H1 (cell line): Measurements from ENCODE around the gene OR5AU1. TPM values are rescaled to one million over a fixed set of nuclear protein-coding genes. Genes with fewer than 3 reads are reported as not detected.

ENCODE experiments used
- CTCF ChIA-PET: fragments of 300-600 bp; sonication (Branson Sonifier 250); formaldehyde crosslinking; loops from one replicate; lab custom pipeline; 2021; ENCODE audit not compliant: partially characterized antibody; lab: Charles Lee
- POLR2A ChIA-PET: fragments of 300-600 bp; sonication (Branson Sonifier 250); formaldehyde crosslinking; loops from one replicate; lab custom pipeline; 2021; ENCODE audit warnings: inconsistent platforms; ENCODE audit not compliant: partially characterized antibody; lab: Charles Lee
- DNase-seq, 2 experiments: peaks; one replicate each; pipeline versions ENCODE4 v3.0.0 to v3.0.0-alpha.2; 2010 to 2022; ENCODE audit warnings: low spot score in 2 of 2, low read depth in 1 of 2, mixed read lengths in 1 of 2
- FAIRE-seq: peaks from 2 replicates; lab custom pipeline; 2011; peaks lifted over from hg19 to GRCh38; lab: Jason Lieb, UNC
- H2AFZ ChIP-seq: 2 replicates; pipeline ENCODE4 v1.8.1; 2012; ENCODE audit warnings: low read length, inconsistent platforms
- H2AK5ac ChIP-seq: 2 replicates; pipeline ENCODE4 v1.6.1; 2013; ENCODE audit warnings: low read depth, low read length
- H2BK120ac ChIP-seq: replicated peaks from 2 replicates; pipeline ENCODE3; 2013; ENCODE audit warnings: low read depth, low read length, inconsistent platforms
- H2BK12ac ChIP-seq: 2 replicates; pipeline ENCODE4 v1.6.1; 2013; ENCODE audit warnings: low read depth, low read length
- H2BK15ac ChIP-seq: 2 replicates; pipeline ENCODE4 v1.6.1; 2013; ENCODE audit warnings: low read length
- H2BK20ac ChIP-seq: 2 replicates; pipeline ENCODE4 v1.6.1; 2013; ENCODE audit warnings: low read length
- H2BK5ac ChIP-seq: 2 replicates; pipeline ENCODE4 v1.6.1; 2013; ENCODE audit warnings: low read depth, low read length
- H3K14ac ChIP-seq: 2 replicates; pipeline ENCODE4 v1.6.1; 2013; ENCODE audit warnings: inconsistent platforms; ENCODE audit not compliant: insufficient read length
- H3K18ac ChIP-seq: 2 replicates; pipeline ENCODE4 v1.6.1; 2013; ENCODE audit warnings: low read length; ENCODE audit errors: extremely low read depth
- H3K23ac ChIP-seq: 2 replicates; pipeline ENCODE4 v1.6.1; 2013; ENCODE audit warnings: inconsistent platforms; ENCODE audit not compliant: insufficient read length
- H3K23me2 ChIP-seq: 2 replicates; pipeline ENCODE4 v1.6.1; 2013; ENCODE audit warnings: low read depth, low read length
- H3K27ac ChIP-seq: 2 replicates; pipeline ENCODE4 v1.6.1; 2011; ENCODE audit warnings: low read depth, low read length, inconsistent platforms
- H3K27me3 ChIP-seq, 4 experiments: replicated peaks in 1 of 4; 1 replicate in 1 of 4; 2 replicates in 3 of 4; pipeline versions ENCODE4 v1.6.1 to v1.8.1; 2011 to 2013; ENCODE audit warnings: low read length in 3 of 4, mild to moderate bottlenecking in 3 of 4, inconsistent platforms in 2 of 4, mixed read lengths in 2 of 4, moderate library complexity in 1 of 4; ENCODE audit not compliant: control insufficient read depth in 3 of 4, insufficient read depth in 3 of 4; ENCODE audit errors: extremely low read depth in 1 of 4
- H3K36me3 ChIP-seq, 4 experiments: 2 replicates each; pipeline versions ENCODE4 v1.6.1 to v1.8.1; 2011 to 2013; ENCODE audit warnings: mild to moderate bottlenecking in 4 of 4, low read length in 3 of 4, moderate library complexity in 2 of 4, control low read depth in 1 of 4, inconsistent platforms in 1 of 4; ENCODE audit not compliant: insufficient read depth in 4 of 4, control insufficient read depth in 2 of 4
- H3K4ac ChIP-seq: replicated peaks from 2 replicates; pipeline ENCODE3; 2013; ENCODE audit warnings: low read length, low read depth, mixed read lengths, inconsistent platforms; ENCODE audit not compliant: insufficient read length
- H3K4me1 ChIP-seq, 4 experiments: replicated peaks in 1 of 4; 1 replicate in 1 of 4; 2 replicates in 3 of 4; pipeline versions ENCODE4 v1.6.1 to v1.8.1; 2011 to 2013; ENCODE audit warnings: low read length in 3 of 4, inconsistent platforms in 2 of 4, mixed read lengths in 1 of 4; ENCODE audit not compliant: insufficient read depth in 4 of 4, control insufficient read depth in 3 of 4
- H3K4me2 ChIP-seq, 2 experiments: 2 replicates each; pipeline versions ENCODE4 v1.6.1 to v1.8.1; 2011 to 2013; ENCODE audit warnings: low read depth in 2 of 2, low read length in 2 of 2, control low read depth in 1 of 2, inconsistent platforms in 1 of 2, mild to moderate bottlenecking in 1 of 2; ENCODE audit not compliant: insufficient read depth in 1 of 2
- H3K4me3 ChIP-seq, 4 experiments: fragments of 200-600, 300-600 bp in 1 of 4; sonication (generic), shearing (Covaris generic), sonication (Bioruptor Twin) in 1 of 4; 2 replicates each; pipeline versions ENCODE4 v1.5.1 to v1.8.1; 2011 to 2016; ENCODE audit warnings: low read length in 4 of 4, low read depth in 3 of 4, control low read depth in 2 of 4, inconsistent platforms in 2 of 4, mild to moderate bottlenecking in 2 of 4, mixed read lengths in 1 of 4, moderate library complexity in 1 of 4; ENCODE audit not compliant: insufficient read depth in 2 of 4; ENCODE audit errors: extremely low read depth in 1 of 4
- H3K56ac ChIP-seq: replicated peaks from 2 replicates; pipeline ENCODE3; 2013; ENCODE audit warnings: low read depth, mild to moderate bottlenecking, mixed read lengths, low read length, inconsistent platforms; ENCODE audit not compliant: insufficient read length
- H3K79me1 ChIP-seq: 2 replicates; pipeline ENCODE4 v1.6.1; 2013; ENCODE audit warnings: low read depth, low read length, control low read depth
- H3K79me2 ChIP-seq, 2 experiments: 2 replicates each; pipeline versions ENCODE4 v1.6.1 to v1.8.1; 2012 to 2013; ENCODE audit warnings: low read length in 2 of 2, mild to moderate bottlenecking in 2 of 2, inconsistent platforms in 1 of 2; ENCODE audit not compliant: insufficient read depth in 2 of 2, control insufficient read depth in 1 of 2
- H3K9ac ChIP-seq, 4 experiments: replicated peaks in 1 of 4; 1 replicate in 1 of 4; 2 replicates in 3 of 4; pipeline versions ENCODE4 v1.6.1 to v1.8.1; 2011 to 2013; ENCODE audit warnings: low read depth in 3 of 4, low read length in 3 of 4, control low read depth in 2 of 4, mild to moderate bottlenecking in 2 of 4, moderate library complexity in 2 of 4, inconsistent platforms in 1 of 4; ENCODE audit errors: extremely low read depth in 1 of 4
- H3K9me3 ChIP-seq, 2 experiments: 2 replicates each; pipeline versions ENCODE4 v1.6.1 to v1.8.1; 2012 to 2013; ENCODE audit warnings: mild to moderate bottlenecking in 2 of 2, moderate library complexity in 2 of 2, control low read depth in 1 of 2, inconsistent platforms in 1 of 2, low read depth in 1 of 2, low read length in 1 of 2, mixed read lengths in 1 of 2; ENCODE audit not compliant: insufficient read depth in 2 of 2
- H4K20me1 ChIP-seq, 2 experiments: replicated peaks in 1 of 2; 2 replicates each; pipeline versions ENCODE3 to v1.8.1; 2011 to 2013; ENCODE audit warnings: inconsistent platforms in 2 of 2, low read length in 2 of 2, mild to moderate bottlenecking in 1 of 2; ENCODE audit not compliant: insufficient read depth in 2 of 2, control insufficient read depth in 1 of 2
- H4K5ac ChIP-seq: 2 replicates; pipeline ENCODE4 v1.6.1; 2013; ENCODE audit warnings: low read length, low read depth, mixed read lengths, inconsistent platforms; ENCODE audit not compliant: insufficient read length
- H4K8ac ChIP-seq: 2 replicates; pipeline ENCODE4 v1.8.0; 2013; ENCODE audit warnings: mild to moderate bottlenecking, moderate library complexity, low read length, inconsistent platforms; ENCODE audit not compliant: insufficient read depth; ENCODE audit errors: extremely low read depth
- H4K91ac ChIP-seq: replicated peaks from 2 replicates; pipeline ENCODE3; 2013; ENCODE audit warnings: low read length, mixed read lengths, inconsistent platforms; ENCODE audit not compliant: insufficient read length
- BACH1 ChIP-seq: IDR thresholded peaks from 2 replicates; pipeline ENCODE4 v1.6.1; 2012; ENCODE audit warnings: low read length, improper control_type of control experiment
- BRCA1 ChIP-seq: IDR thresholded peaks from 2 replicates; pipeline ENCODE4 v1.6.1; 2012; ENCODE audit warnings: low read depth, low read length, improper control_type of control experiment
- GABPA ChIP-seq: IDR thresholded peaks from 2 replicates; pipeline ENCODE4 v1.6.1; 2011; ENCODE audit warnings: mild to moderate bottlenecking, low read length, moderate library complexity, borderline replicate concordance; ENCODE audit not compliant: insufficient read depth
- NANOG ChIP-seq: IDR thresholded peaks from 2 replicates; pipeline ENCODE4 v1.6.1; 2011; ENCODE audit warnings: low read length, low read depth, mild to moderate bottlenecking, inconsistent platforms; ENCODE audit not compliant: insufficient read depth, poor library complexity, severe bottlenecking
- RBBP5 ChIP-seq: IDR thresholded peaks from 2 replicates; pipeline ENCODE4 v1.7.1; 2012; ENCODE audit warnings: low read depth, mild to moderate bottlenecking, inconsistent platforms, low read length, moderate library complexity, borderline replicate concordance
- SUZ12 ChIP-seq: fragments of 200-600 bp; sonication (generic); IDR thresholded peaks from 2 replicates; pipeline ENCODE4 v1.6.1; 2012; ENCODE audit warnings: mild to moderate bottlenecking, inconsistent platforms, low read length, moderate library complexity, mixed read lengths
- TBP ChIP-seq: IDR thresholded peaks from 2 replicates; pipeline ENCODE4 v1.6.1; 2011; ENCODE audit warnings: low read depth, low read length, improper control_type of control experiment
- TCF12 ChIP-seq: IDR thresholded peaks from 2 replicates; pipeline ENCODE4 v1.6.1; 2011; ENCODE audit warnings: low read depth, mild to moderate bottlenecking, low read length
- WGBS, 2 experiments: shearing (Covaris generic) in 1 of 2; methylation state at CpG; one replicate each; pipeline versions ENCODE4 v1.1.6 to v1.1.7; 2013 to 2015; ENCODE audit warnings: low lambda C conversion rate in 2 of 2, mixed read lengths in 2 of 2, inconsistent platforms in 1 of 2, low coverage in 1 of 2, missing lambda C conversion rate in 1 of 2; ENCODE audit not compliant: insufficient replicate concordance in 2 of 2, insufficient coverage in 1 of 2, insufficient read length in 1 of 2; ENCODE audit errors: extremely low coverage in 1 of 2, missing lambda C conversion rate in 1 of 2; 5-methylcytosine and 5-hydroxymethylcytosine counted together
- polyA plus RNA-seq, 7 experiments: library from polyadenylated mRNA; depleted of rRNA in 3 of 7; stranded (reverse) in 5 of 7; unstranded in 2 of 7; fragments of >200 nt in 5 of 7; fragments of 200-250 nt in 2 of 7; gene quantifications; 1 replicate in 5 of 7; 2 replicates in 1 of 7; 4 replicates in 1 of 7; pipeline versions ENCODE4 v1.2.1 to v1.2.3, GENCODE V29; 2011 to 2013; ENCODE audit warnings: missing spikeins in 2 of 7, mixed read lengths in 2 of 7
- total RNA-seq: library from RNA; stranded (reverse); fragmentation: NEBNext Ultra II Directional; extraction: Animal tissue kit (Norgen Biotek cat#: 25700); gene quantifications from 2 replicates; pipeline ENCODE4 v1.2.1, GENCODE V29; 2021
- TF ChIP-seq, protein P1 (sequence below): IDR thresholded peaks from 2 replicates; pipeline ENCODE4 v1.6.1; 2012; ENCODE audit warnings: inconsistent platforms
- TF ChIP-seq, protein P2 (sequence below): IDR thresholded peaks from 2 replicates; pipeline ENCODE4 v1.6.1; 2011; ENCODE audit warnings: low read length, improper control_type of control experiment
- TF ChIP-seq, protein P3 (sequence below): IDR thresholded peaks from 2 replicates; pipeline ENCODE4 v1.6.1; 2012; ENCODE audit warnings: low read length, inconsistent platforms

Gene OR5AU1
- total and polyA plus RNA-seq, 2 of the 8 experiments (the other 6 are each of a cell fraction or from before 2014, with no cell fraction given) = not detected

DNA sequence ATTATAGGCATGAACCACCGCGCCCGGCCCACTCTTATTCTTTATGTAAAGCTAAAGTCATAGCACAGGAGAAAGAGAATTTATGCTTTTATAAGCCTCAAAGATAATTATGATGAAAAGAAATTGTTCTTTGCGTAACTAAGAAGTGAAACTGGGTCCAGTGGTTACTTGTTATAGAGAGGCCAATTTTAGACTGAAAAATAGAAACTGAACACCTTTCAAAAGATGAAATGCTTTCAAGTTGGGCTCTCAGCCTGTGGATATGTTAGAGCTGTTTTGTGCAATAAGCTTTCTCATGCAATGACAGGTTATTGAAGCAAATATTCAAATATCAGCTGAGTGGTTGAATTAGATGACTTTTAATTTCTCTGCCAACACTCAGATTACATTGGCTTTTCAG, 47.1 kb downstream of the OR5AU1 start:
- peaks cover 0 to 15% (median 9%) of the 10 kb centered on the region in 4 experiments; a peak in 5 of 7 replicates for H3K4me1 ChIP-seq
- ChIA-PET POLR2A (interaction anchor here (3.8 kb wide), 1 partner anchor 16 kb away, joined by 17 read pairs; no protein-coding TSS in a partner anchor), CTCF (interaction anchor here (0.6 to 11.0 kb wide), 13 partner anchors 8 to 1726 kb away, joined by 3 to 239 read pairs (median 6); partner anchors contain the start of genes ARHGEF40 and TMEM253)
- no peak overlapping the region for H3K27ac ChIP-seq
- no peak overlapping the region for H2BK120ac ChIP-seq
- no peak overlapping the region for H3K4me2 ChIP-seq
- H3K23ac ChIP-seq = no peak overlapping the region
- H3K23me2 ChIP-seq = no peaks in the 10 kb centered on the region; the same call in 1 of the 2 replicates
- no peak overlapping the region for H2AK5ac ChIP-seq
- no peak overlapping the region for H3K56ac ChIP-seq
- no peaks in the 10 kb centered on the region for H3K79me1 ChIP-seq
- no peak overlapping the region for H3K18ac ChIP-seq
- FAIRE-seq = no peak
- H4K20me1 ChIP-seq = no peaks in the 10 kb centered on the region
- no peaks in the 10 kb centered on the region for H3K9me3 ChIP-seq
- DNase-seq = no peak
- H3K27me3 ChIP-seq = no peaks in the 10 kb centered on the region
- H2AFZ ChIP-seq = no peak overlapping the region
- WGBS, 2 experiments = 92% methylated on average over 4 of the region's 4 CpGs; no CpG with 5 or more reads in 1 of the 2 experiments
- no peak overlapping the region for H2BK20ac ChIP-seq
- H3K4me3 ChIP-seq = no peak overlapping the region
- no peak overlapping the region for H3K9ac ChIP-seq
- H4K5ac ChIP-seq = no peak overlapping the region
- no peaks in the 10 kb centered on the region for H3K36me3 ChIP-seq
- H2BK5ac ChIP-seq = no peak overlapping the region
- H3K79me2 ChIP-seq = no peaks in the 10 kb centered on the region
- no peak overlapping the region for H4K8ac ChIP-seq
- H2BK15ac ChIP-seq = no peak overlapping the region
- no peak overlapping the region for H2BK12ac ChIP-seq
- H4K91ac ChIP-seq = no peak overlapping the region
- no peak overlapping the region for H3K4ac ChIP-seq
- no peak overlapping the region for H3K14ac ChIP-seq
- TF ChIP-seq NANOG = no peak
- TF ChIP-seq TCF12 = no peak
- TF ChIP-seq, protein P1, sequence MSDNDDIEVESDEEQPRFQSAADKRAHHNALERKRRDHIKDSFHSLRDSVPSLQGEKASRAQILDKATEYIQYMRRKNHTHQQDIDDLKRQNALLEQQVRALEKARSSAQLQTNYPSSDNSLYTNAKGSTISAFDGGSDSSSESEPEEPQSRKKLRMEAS = no peak
- no peak for TF ChIP-seq SUZ12
- TF ChIP-seq TBP = no peak
- no peak for TF ChIP-seq BACH1
- TF ChIP-seq, protein P2, sequence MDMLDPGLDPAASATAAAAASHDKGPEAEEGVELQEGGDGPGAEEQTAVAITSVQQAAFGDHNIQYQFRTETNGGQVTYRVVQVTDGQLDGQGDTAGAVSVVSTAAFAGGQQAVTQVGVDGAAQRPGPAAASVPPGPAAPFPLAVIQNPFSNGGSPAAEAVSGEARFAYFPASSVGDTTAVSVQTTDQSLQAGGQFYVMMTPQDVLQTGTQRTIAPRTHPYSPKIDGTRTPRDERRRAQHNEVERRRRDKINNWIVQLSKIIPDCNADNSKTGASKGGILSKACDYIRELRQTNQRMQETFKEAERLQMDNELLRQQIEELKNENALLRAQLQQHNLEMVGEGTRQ = no peak
- TF ChIP-seq, protein P3, sequence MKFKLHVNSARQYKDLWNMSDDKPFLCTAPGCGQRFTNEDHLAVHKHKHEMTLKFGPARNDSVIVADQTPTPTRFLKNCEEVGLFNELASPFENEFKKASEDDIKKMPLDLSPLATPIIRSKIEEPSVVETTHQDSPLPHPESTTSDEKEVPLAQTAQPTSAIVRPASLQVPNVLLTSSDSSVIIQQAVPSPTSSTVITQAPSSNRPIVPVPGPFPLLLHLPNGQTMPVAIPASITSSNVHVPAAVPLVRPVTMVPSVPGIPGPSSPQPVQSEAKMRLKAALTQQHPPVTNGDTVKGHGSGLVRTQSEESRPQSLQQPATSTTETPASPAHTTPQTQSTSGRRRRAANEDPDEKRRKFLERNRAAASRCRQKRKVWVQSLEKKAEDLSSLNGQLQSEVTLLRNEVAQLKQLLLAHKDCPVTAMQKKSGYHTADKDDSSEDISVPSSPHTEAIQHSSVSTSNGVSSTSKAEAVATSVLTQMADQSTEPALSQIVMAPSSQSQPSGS = no peak
- no peak for TF ChIP-seq BRCA1
- TF ChIP-seq GABPA = no peak
- no peak for TF ChIP-seq RBBP5
